HG03378 (cell line): ENCODE results near the gene SPP2.

Experiments used
- ATAC-seq: cut with Tn5 transposase; IDR thresholded peaks from one replicate; pipeline ENCODE4 v1.9.1; 2021; ENCODE audit warnings: mild to moderate bottlenecking, moderate library complexity; ENCODE audit not compliant: unreplicated experiment

The SPP2 gene, protein sequence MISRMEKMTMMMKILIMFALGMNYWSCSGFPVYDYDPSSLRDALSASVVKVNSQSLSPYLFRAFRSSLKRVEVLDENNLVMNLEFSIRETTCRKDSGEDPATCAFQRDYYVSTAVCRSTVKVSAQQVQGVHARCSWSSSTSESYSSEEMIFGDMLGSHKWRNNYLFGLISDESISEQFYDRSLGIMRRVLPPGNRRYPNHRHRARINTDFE

DNA sequence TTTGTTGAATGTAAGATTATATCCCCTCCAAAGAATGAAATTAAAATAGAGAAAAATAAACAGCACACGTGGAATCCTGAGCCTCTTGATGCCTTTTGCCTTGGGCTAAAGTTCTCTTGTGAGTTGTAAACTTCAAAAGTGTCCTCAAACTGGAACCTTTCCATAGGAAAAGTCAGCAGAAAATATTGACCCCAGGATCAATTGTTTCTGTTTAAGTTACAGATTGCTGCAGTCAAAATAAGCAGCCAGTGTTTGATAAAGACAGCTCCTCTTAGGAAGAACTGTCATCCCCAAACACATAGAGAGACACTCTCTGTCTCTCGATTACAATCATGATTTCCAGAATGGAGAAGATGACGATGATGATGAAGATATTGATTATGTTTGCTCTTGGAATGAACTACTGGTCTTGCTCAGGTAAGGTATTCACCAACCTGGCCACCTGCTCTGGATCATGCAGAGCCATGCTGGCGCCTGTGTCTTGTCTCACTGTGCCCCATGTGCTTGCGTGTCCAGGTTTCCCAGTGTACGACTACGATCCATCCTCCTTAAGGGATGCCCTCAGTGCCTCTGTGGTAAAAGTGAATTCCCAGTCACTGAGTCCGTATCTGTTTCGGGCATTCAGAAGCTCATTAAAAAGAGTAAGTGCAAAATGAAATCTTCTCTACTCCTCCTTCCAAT is at the start of gene SPP2:
SPP2 (plus strand) TSS at position 248 of the 681 bp plus-strand sequence; CDS start at position 333, 85 bp downstream.
- ATAC-seq, result no peak

DNA sequence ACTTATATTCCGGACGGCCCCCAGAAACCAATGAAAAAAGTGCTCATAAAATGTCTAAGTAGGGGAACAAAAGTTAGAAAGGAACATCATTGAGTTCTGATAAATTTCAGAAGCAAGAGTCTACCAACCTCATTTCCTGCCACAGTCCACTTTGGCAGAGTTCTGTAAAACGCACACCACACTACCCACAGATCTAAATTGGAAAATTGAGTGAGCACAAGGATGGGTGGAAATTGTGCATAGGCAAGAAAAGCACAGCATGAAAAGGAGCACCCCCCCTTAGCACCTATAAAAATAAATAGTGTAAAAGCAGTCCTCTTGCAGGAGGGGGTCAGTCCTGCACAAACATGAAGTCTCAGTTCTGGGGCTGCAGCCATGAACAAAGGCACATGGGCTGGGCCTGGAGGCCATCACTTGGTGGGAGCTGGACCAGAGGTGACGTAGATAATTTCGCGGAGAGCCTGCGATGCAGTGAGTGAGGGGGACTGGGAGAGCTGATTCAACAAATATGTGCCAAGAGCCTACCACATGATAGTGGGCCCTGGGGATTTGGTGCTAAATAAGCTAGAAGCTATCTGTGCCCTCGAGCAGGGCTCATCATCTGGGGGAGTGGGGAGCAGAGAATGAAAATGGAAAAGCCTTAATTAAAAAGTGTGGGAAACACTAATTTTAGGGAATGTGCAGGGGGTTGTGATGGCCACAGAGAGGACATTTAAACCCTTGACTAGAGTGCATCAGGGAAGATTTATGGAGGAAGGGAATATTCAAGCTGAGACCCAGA is 48.9 kb upstream of the SPP2 start:
- ATAC-seq, result no peak

DNA sequence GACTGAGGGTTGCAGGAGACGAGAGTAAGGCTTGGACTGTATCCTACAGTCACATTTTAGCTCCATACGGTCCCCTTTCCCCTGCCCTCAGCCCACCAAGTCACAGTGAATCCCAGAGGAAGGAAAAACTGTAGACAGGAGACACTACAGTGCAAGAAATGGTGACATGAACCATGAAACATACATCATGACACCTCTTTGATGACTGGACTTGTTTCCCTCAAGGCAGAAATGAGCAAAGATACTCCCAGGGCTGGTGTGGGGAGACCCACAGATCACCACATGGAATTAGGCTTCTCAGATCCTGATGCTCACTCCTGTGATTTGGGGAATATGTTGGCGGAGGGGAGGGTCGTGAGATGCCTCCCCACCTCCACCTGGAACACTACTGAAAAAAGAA is 48.2 kb upstream of the SPP2 start:
- ATAC-seq, result no peak

DNA sequence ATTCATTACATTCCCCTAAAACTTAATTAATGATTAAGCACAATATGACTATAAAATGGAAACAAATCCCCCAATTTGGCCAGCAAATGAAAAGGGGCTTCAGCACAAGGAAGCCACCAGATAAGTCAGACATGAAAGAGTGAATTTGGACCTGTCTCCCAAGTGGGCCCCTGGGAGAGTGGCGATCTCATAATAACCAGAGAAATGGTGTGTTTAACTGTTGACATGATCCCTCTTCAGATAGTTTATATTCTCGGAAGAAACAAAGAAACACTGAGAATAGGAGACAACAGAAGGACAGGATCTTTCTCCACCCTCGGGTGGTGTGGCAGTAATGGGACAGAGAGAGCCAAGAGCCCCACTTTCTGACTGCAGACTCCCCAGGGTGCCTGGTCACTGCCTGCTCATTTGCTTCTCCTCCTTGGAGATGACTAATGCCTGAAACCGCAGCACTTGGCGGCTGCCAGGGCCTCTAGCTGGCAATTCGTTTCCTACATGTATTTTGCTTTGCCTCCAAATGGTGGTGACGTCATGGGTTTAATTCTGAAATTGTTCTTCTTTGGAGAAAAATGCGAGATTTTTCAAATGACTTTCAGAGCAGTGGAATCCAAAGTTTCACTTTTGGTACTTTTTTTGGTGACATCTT is 46.4 kb upstream of the SPP2 start:
- no peak for ATAC-seq

DNA sequence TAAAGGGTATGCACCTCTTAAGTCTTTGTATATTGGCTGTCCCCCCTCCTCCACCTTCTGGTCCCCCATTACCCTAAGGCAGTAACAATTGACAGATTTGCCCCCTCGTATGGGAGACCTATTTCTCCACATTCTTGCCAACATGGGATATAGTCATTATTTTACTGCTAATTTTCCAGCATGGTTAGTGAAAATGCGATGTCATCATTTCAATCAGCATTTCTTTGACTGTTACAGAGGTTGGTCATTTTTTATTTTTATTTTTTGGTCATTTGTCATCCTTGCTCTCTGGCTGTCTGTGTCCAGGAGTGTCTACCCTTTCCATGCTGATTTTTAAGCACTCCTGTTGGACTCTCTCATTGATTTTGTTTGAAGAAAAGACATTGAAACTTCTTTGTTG is 45.4 kb upstream of the SPP2 start:
- no peak for ATAC-seq

DNA sequence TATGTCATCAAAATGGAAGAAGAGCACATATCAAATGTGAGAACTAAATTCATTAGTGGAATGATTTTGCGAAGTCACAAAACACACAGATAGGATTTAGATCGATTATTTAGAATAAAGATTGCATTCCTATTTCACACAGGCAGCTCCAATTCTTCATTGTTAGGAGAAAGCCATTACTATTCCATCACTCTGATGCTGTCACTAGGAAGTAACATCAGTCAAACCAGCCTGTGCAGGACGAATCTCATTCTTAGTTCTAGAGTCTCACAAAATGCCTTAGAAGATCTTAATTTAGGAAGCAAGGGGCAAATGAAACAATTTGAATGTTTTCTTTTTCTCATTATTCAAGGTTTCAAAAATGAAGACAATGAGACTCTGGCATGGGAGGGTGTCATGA is 44.0 kb upstream of the SPP2 start:
- ATAC-seq, result no peak

DNA sequence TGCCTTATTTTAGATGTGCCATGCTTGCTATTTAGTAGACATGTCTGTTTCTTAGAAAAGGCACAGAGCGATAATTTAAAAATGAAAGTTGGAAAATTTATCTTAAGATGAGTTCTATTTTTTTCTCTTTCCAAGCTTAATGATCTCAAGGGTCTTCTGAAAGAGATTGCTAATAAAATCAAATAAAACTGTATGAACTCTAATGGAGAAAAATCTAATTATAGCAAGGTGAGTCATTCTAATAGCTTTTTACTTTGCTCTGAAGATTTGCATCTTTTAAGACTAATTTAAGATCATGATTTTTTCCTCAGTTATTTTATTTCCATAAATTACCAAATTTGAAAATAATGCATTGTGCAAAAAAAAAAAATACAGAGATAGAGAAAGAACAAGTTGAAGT is 36.1 kb upstream of the SPP2 start:
- no peak for ATAC-seq

DNA sequence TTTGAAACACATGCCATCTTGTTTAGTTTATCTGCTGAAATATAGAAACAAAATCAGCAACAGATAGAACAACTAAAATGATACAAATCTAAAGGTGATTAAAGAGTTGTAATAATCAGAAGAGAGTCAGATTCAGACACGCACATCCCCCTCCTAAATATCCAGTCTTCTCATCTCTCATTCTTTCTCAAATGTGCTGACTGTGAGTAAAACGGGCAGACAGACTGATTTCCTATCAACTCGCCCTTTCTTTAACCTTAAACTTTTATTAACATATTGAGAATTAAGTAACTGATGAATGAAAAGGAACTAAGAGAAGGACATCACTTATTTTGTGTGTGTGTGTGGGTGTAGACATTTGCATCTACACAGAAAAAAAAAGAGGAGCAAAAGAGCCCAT is 34.6 kb upstream of the SPP2 start:
- ATAC-seq, result no peak

DNA sequence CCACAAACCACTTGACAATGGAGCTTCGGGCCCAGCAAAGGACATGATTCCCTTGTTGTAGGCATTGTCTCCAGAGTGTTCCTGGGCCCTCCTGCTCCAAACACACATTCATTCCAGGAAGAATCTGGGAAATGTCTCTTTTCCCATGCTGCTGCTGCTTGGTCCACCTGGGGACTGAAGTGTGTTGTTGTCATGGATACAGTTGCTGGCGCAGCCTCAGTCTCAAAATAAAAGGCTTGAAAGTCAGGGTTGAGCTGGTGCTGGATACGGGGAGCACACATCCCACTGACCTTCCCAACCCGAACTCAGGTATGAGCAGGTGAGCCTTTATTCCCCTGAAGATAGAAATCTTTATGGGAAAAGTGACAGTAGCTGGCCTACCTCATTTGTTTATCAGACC is 30.6 kb upstream of the SPP2 start:
- ATAC-seq, result no peak

DNA sequence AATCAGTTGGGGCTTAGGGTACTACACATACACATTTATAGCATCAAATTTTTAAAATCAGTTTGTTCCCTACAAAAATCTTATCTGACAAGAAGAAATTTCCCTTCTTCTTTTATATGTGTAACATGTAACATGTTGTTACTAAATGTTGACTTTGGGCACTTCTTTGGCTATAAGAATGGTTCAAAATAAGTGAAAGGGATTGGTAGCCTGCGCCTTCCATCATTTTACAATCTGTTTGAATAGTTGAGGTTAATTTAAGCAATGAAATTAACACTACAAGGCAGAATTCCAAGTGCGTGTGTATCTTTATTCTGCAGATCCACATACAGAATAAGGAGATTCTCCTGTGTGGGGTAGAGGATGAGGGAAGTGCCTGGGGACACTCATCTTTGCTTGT is 30.2 kb upstream of the SPP2 start:
- ATAC-seq, result no peak

DNA sequence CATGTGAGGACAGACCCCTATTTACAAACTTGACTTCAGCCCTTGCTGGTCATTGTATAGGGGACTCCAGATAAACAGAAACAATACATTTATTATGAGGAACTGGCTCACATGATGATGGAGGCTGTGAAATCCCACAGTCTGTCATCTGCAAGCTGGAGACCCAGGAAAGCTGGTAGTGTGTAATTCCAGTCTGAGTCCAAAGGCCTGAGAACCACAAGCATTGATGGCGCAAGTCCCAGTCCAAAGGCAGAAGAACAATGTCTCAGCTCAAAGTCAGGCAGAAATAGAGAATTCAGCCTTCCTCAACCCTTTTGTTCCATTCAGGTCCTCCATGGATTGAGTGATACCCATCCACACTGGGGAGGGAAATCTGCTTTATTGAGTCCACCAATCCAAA is 28.1 kb upstream of the SPP2 start:
- no peak for ATAC-seq

DNA sequence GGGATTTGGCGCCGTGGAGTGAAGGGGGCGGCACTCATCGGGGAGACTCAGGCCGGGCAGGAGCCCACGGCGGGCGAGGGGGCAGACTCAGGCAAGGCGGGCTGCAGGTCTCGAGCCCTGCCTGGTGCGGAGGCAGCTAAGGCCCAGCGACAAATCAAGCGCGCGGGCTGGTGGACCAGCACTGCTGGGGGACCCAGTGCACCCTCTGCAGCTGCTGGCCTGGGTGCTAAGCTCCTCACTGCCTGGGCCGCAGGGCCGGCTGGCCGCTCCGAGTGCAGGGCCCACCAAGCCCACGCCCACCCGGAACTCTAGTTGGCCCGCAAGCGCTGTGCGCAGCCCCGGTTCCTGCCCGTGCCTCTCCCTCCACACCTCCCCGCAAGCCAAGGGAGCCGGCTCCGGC is 26.2 kb upstream of the SPP2 start:
- ATAC-seq, result no peak

DNA sequence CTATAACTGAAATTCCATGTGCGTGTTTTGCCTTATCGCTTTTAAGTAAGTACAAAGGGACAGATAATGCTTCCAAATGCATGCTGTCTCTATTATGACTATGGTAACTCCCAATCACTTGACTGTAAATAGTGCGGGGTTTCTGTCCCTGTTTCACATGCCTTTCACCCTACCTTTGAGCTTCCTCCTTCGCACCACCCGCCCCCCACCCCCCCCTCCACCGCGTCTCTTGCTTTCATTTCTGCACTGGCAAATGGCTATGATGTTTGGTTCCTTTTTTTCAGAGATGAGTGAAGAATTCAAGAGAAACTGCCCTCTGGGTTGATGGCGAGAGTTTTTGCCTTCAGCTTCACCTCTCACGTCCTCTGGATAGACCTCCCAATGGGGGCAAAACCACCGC is 25.0 kb upstream of the SPP2 start:
- no peak for ATAC-seq

DNA sequence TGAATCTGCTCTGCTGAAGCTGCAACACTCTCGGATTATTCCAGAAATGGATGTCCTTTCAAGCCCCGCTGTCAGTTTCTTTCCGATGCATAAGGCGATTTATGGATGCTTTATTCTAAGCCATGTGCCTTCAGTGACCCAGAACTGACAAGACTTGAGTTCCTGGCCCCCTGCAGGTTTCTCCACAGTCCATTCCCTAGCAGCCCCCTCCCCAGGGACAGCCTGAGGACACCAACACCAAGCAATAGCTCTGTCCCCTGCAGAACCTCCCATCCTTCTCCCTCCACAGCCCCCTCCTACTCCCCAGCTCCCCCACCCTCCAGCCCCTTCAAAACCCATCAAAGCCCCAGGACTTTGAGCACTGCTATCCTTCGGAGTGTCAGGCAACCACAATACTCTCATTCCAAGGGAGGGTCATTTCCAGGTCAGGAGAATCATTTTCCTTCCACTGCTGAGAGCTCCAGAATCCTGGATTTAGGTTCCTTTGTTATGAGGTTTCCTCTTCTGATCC is 24.6 kb upstream of the SPP2 start:
- ATAC-seq, result no peak

DNA sequence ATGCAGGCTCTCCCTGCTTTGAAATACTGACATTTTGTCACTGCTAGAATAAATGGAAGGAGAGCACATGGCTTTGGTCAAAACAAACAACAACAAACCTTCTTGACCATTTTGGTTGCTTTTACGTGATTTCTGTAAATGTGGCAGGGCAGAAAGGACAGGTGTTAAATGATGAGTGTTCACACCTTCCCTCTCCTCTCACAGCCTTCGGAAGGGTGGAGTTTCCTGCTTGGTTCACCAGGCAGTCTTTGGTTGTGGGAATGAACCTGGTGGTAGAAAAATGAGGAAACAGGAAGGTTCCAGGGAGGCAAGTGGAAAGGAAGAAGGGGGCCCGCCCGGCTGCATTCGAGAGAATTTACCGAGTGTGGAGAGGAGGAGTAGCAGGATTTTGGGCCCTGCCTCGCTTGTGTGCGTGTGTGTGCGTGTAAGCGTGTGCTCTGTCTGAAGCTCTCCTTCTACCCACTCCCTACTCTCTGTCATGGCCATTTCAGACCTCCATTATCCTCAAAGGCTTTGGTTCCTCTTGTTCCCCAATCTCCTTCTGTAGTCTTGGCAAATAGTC is 23.7 kb upstream of the SPP2 start:
- ATAC-seq, result no peak

DNA sequence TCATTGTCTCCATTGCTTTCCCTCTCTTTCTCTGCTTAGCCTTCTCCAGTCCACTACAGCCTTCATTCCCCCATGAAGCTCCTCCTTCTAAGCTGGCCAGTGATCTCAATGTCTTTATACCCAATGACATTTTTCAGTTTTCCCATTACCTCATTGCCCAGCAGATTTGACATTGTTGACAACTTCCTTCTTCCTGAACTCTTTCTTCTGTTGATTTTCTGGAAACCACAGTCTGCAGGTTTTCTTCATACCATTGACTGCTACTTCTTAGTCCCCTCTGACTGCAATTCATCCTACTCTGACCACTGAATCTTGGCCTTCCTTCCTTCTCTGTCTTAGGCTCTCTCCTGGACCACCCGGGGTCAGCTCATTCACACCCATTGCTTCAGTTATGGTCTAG is 22.9 kb upstream of the SPP2 start:
- no peak for ATAC-seq

DNA sequence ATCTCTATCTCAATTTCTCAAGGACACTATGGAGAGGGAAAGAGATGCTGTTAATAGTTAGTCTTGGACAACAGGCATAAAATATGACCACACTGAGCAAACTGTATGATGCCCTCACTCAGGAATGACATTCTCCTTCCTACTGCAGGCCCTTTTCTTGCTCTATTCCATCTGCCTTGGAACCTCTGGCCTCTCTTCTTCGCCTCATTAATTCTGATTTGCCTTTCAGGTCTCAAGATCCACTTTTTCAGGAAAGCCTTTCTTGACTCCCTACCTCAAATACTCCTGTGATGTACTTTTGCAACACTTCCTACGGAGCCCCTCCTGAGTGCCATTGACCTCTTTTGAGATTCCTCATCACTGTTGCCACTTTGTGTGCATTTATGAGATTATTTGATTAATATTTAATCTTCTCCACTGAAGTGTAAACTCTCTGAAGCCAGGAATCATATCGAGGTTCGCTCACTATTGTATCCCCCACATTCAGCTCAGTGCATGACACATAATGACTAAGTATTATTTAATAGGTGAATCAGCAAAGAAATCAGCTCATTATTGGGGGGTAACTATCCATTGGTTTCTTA is 21.3 kb upstream of the SPP2 start:
- no peak for ATAC-seq

DNA sequence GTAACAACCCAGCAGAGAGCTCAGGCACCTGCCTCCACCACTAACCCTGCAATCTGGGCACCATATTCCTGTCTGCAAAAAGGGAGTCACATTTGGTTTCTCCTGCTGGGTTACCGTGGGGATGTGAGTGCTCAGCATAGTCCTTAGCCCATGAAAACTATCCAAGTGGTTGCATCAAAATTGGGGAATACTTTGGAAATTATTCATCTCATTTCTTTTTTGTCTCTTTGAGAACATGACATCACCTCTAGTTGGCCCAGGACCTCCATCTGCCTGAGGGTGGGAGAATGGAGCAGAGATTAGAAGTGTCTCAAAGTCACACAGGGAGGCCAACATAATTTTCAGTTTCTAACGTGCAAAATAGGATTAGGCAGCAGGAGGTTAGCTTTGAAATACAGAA is 19.3 kb upstream of the SPP2 start:
- ATAC-seq, result no peak

DNA sequence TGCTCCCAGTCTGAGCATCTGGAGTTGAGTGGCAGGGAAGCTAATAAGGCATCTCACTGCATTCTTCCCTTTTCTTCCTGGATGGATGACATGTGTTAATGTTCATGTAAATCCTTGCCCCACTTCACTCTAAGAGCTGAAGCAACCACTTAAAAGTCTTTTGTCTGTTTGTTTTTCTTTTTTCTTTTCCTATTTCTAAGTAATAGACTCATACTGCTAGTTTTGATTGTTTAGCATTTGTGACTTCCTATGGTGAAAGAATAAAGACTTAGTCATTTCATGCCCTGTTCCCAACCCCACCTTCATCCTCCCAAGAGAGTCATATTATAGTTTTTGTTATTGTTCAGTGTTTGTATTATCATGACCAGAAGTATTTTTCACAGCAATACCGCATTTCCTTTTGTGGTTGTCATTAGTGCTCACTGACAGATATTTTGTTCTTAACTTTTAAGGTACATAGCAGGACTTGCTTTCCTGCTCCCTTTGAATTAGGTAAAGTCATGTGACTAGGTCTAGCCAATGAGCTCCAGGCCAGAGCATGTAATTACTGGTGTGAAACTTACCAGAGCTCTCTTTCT is 18.1 kb upstream of the SPP2 start:
- no peak for ATAC-seq

DNA sequence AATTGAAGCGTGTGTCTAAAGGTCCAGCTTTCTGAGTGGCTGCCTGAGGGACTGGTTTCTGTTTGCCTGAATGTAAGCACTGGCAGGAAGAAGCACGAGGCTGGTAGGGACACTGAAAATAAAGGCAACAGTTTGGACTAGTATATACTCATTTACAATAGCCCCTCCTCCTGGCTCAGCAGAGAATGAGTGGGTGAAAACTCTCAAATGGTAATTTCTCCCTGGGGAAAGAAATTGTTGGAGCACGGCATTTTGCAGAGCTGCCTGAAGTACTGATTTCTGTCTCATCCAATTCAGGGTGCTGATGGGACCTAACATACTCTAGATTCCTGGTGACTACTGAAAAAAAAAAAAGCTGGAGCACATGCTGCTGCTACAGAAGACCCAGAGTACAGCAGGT is 17.3 kb upstream of the SPP2 start:
- no peak for ATAC-seq
